ENCODE data around the gene CEMIP. TPM values are rescaled to one million over a fixed set of nuclear protein-coding genes. Genes with fewer than 3 reads are reported as not detected.

CEMIP gene
- polyA plus RNA-seq, 1 donor (not counting 4 experiments of a cell fraction or from before 2014, with no cell fraction given): 2.3 TPM

- Histone ChIP-seq H3K36me3 (ENCODE audit: control insufficient read depth in 2 of 2, extremely low read depth in 1 of 2, insufficient read depth in 2 of 2, low read length in 2 of 2) (peaks cover 6% of the 10 kb centered on the region in 2 experiments), H3K4me2 (ENCODE audit: control insufficient read depth, extremely low read depth, insufficient read depth, low read depth, low read length) (no peak overlapping the region), H3K27me3 (ENCODE audit: control insufficient read depth, extremely low read depth, insufficient read depth, low read length) (no peaks in the 10 kb centered on the region), H4K20me1 (ENCODE audit: control insufficient read depth, extremely low read depth, insufficient read depth, low read length) (peaks cover 2% of the 10 kb centered on the region), H2AFZ (ENCODE audit: control insufficient read depth, low read length) (no peak overlapping the region), H3K9ac (ENCODE audit: control insufficient read depth, extremely low read depth, insufficient read depth, low read length) (no peak overlapping the region), H3K79me2 (ENCODE audit: control insufficient read depth, insufficient read depth, low read length) (peaks cover 68% of the 10 kb centered on the region), H3K9me3 (ENCODE audit: control insufficient read depth, low read depth, low read length) (no peaks in the 10 kb centered on the region), H3K4me3 (ENCODE audit: control insufficient read depth in 2 of 3, extremely low read depth in 1 of 3, insufficient read depth in 2 of 3, low read depth in 1 of 3, low read length in 3 of 3) (no peak overlapping the region), H3K4me1 (ENCODE audit: control insufficient read depth, extremely low read depth, insufficient read depth, low read length) (no peaks in the 10 kb centered on the region), H3K27ac (ENCODE audit: control insufficient read depth, insufficient read depth, low read length) (no peak overlapping the region), H3K9me1 (ENCODE audit: control insufficient read depth, extremely low read depth, insufficient read depth, low read length) (no peaks in the 10 kb centered on the region)
- DNase-seq (ENCODE audit: low read depth, low spot score): no peak
- dilution Hi-C loops (cut with MboI; ENCODE audit: extremely low pct_ligation_motif_present, low sequenced_read_pairs): no loop called here
- no peak for TF ChIP-seq CTCF (optimal IDR thresholded peaks at IDR 0.05 in 1 of 3, IDR thresholded peaks at IDR 0.05 in 1 of 3, conservative IDR thresholded peaks at IDR 0.05 in 1 of 3; ENCODE audit: extremely low read depth in 1 of 3, insufficient read depth in 2 of 3, low read length in 3 of 3)
- TF ChIP-seq EZH2 (IDR thresholded peaks at IDR 0.05; ENCODE audit: low read length): no peak
- no peak for FAIRE-seq
These were observed 48.2 kb upstream of the CEMIP start for GRCh38 chr15:80730926-80731325.

- H4K20me1 ChIP-seq (ENCODE audit: control insufficient read depth, extremely low read depth, insufficient read depth, low read length): peaks cover 2% of the 10 kb centered on the region
- dilution Hi-C loops (cut with MboI; ENCODE audit: extremely low pct_ligation_motif_present, low sequenced_read_pairs): no loop called here
- no peak for FAIRE-seq
- H3K27ac ChIP-seq (ENCODE audit: control insufficient read depth, insufficient read depth, low read length): no peak overlapping the region
- no peaks in the 10 kb centered on the region for H3K4me1 ChIP-seq (ENCODE audit: control insufficient read depth, extremely low read depth, insufficient read depth, low read length)
- TF ChIP-seq CTCF (optimal IDR thresholded peaks at IDR 0.05 in 1 of 3, IDR thresholded peaks at IDR 0.05 in 1 of 3, conservative IDR thresholded peaks at IDR 0.05 in 1 of 3; ENCODE audit: extremely low read depth in 1 of 3, insufficient read depth in 2 of 3, low read length in 3 of 3) (no peak), EZH2 (IDR thresholded peaks at IDR 0.05; ENCODE audit: low read length) (no peak)
- peaks cover 67% of the 10 kb centered on the region for H3K79me2 ChIP-seq (ENCODE audit: control insufficient read depth, insufficient read depth, low read length)
- no peaks in the 10 kb centered on the region for H3K9me1 ChIP-seq (ENCODE audit: control insufficient read depth, extremely low read depth, insufficient read depth, low read length)
- DNase-seq (ENCODE audit: low read depth, low spot score): no peak
- H3K36me3 ChIP-seq (ENCODE audit: control insufficient read depth in 2 of 2, extremely low read depth in 1 of 2, insufficient read depth in 2 of 2, low read length in 2 of 2): peaks cover 6 to 8% of the 10 kb centered on the region in 2 experiments
- H3K27me3 ChIP-seq (ENCODE audit: control insufficient read depth, extremely low read depth, insufficient read depth, low read length): no peaks in the 10 kb centered on the region
- H3K9ac ChIP-seq (ENCODE audit: control insufficient read depth, extremely low read depth, insufficient read depth, low read length): no peak overlapping the region
- H3K4me2 ChIP-seq (ENCODE audit: control insufficient read depth, extremely low read depth, insufficient read depth, low read depth, low read length): no peak overlapping the region
- H3K4me3 ChIP-seq (ENCODE audit: control insufficient read depth in 2 of 3, extremely low read depth in 1 of 3, insufficient read depth in 2 of 3, low read depth in 1 of 3, low read length in 3 of 3): no peak overlapping the region
- no peak overlapping the region for H2AFZ ChIP-seq (ENCODE audit: control insufficient read depth, low read length)
- no peaks in the 10 kb centered on the region for H3K9me3 ChIP-seq (ENCODE audit: control insufficient read depth, low read depth, low read length)
These were observed 47.0 kb upstream of the CEMIP start for GRCh38 chr15:80732167-80732566.

All from keratinocyte (primary cell).